Embryonic facial prominence (tissue), 1 donor: ENCODE data around the gene OS9.
"Not testable (repeated sequence)": the region's sequence is repeated elsewhere in the genome, so short reads cannot be mapped to it uniquely, and the experiment has no call there.

Source experiments
- DNase-seq: peaks from one replicate; pipeline ENCODE4 v3.0.0-alpha.2; 2016; ENCODE audit errors: extremely low spot score

OS9 gene

GRCh38 chr12:57695770-57696432, 2.0 kb downstream of the OS9 start:
- DNase-seq: no peak

GRCh38 chr12:57697076-57697475, 3.1 kb downstream of the OS9 start:
- no peak for DNase-seq

GRCh38 chr12:57698414-57698813, 4.5 kb downstream of the OS9 start:
- no peak for DNase-seq

- no peak for DNase-seq
Observed at GRCh38 chr12:57700317-57700716, 6.4 kb downstream of the OS9 start.

GRCh38 chr12:57707250-57707649, 13.3 kb downstream of the OS9 start:
- DNase-seq: no peak

- DNase-seq: no peak
Observed at GRCh38 chr12:57708296-57708695, 14.4 kb downstream of the OS9 start.

- DNase-seq: no peak
Observed at GRCh38 chr12:57712701-57713100, 18.8 kb downstream of the OS9 start.

GRCh38 chr12:57713209-57713608, 19.3 kb downstream of the OS9 start:
- DNase-seq: no peak

GRCh38 chr12:57715036-57715748, 21.3 kb downstream of the OS9 start:
- DNase-seq: not testable (repeated sequence)

GRCh38 chr12:57715786-57716185, 21.9 kb downstream of the OS9 start:
- DNase-seq: no peak

- DNase-seq: no peak
Observed at GRCh38 chr12:57716305-57716704, 22.4 kb downstream of the OS9 start.

GRCh38 chr12:57717131-57717530, 23.2 kb downstream of the OS9 start:
- DNase-seq: no peak

- DNase-seq: no peak
Observed at GRCh38 chr12:57717846-57718640, 24.1 kb downstream of the OS9 start.

GRCh38 chr12:57718641-57719528, 25.0 kb downstream of the OS9 start:
- no peak for DNase-seq

- no peak for DNase-seq
Observed at GRCh38 chr12:57719777-57720605, 26.1 kb downstream of the OS9 start.

GRCh38 chr12:57720606-57721595, 27.0 kb downstream of the OS9 start:
- no peak for DNase-seq

- DNase-seq: not testable (repeated sequence)
Observed at GRCh38 chr12:57721846-57722608, 28.1 kb downstream of the OS9 start.

GRCh38 chr12:57722716-57723629, 29.0 kb downstream of the OS9 start:
- DNase-seq: no peak
